HAP-1 (cell line): ENCODE measurements around the gene WWP2.
"Not testable (repeated sequence)": the region's sequence is repeated elsewhere in the genome, so short reads cannot be mapped to it uniquely, and the experiment has no call there.

Experiments
- DNase-seq, 2 experiments: peaks; one replicate each; pipeline ENCODE4 v3.0.0-alpha.2; 2016 to 2020; ENCODE audit warnings: low spot score in 2 of 2
- H3K27me3 ChIP-seq: fragments of 250-450 bp; sonication (Bioruptor Pico); 2 replicates; pipeline ENCODE4 v1.5.1; 2020; ENCODE audit warnings: low read depth, mild to moderate bottlenecking, moderate library complexity
- H3K36me3 ChIP-seq: fragments of 250-450 bp; sonication (Bioruptor Pico); replicated peaks from 2 replicates; pipeline ENCODE4 v1.5.1; 2020; ENCODE audit warnings: mild to moderate bottlenecking
- H3K4me1 ChIP-seq: fragments of 250-450 bp; sonication (Bioruptor Pico); 2 replicates; pipeline ENCODE4 v1.5.1; 2020; ENCODE audit warnings: mild to moderate bottlenecking
- H3K4me3 ChIP-seq: fragments of 250-450 bp; sonication (Bioruptor Pico); 2 replicates; pipeline ENCODE4 v1.5.1; 2020; ENCODE audit warnings: mild to moderate bottlenecking, moderate library complexity
- H3K9me3 ChIP-seq: fragments of 250-450 bp; sonication (Bioruptor Pico); 2 replicates; pipeline ENCODE4 v1.5.1; 2020; ENCODE audit warnings: mild to moderate bottlenecking, moderate library complexity
- in situ Hi-C: fragments of 300-500 bp; cut with MboI; formaldehyde crosslinking; loops from 3 replicates; pipeline ENCODE4 v1.14.3; 2020; ENCODE audit warnings: low sequenced_read_pairs, inconsistent platforms, mixed read lengths

Gene WWP2

GRCh38 chr16:69762814-69763598 lies 874 bp downstream of the WWP2 start:
- H3K4me1 ChIP-seq, result peaks cover 4% of the 10 kb centered on the region
- peak overlapping the region; percentile 74 for H3K4me3 ChIP-seq
- H3K27me3 ChIP-seq, result no peaks in the 10 kb centered on the region
- in situ Hi-C loops, result no loop called here
- no peaks in the 10 kb centered on the region for H3K36me3 ChIP-seq
- no peak for DNase-seq
- H3K9me3 ChIP-seq, result no peaks in the 10 kb centered on the region

- no peak for DNase-seq
- Histone ChIP-seq H3K9me3 (no peaks in the 10 kb centered on the region), H3K4me1 (peaks cover 4% of the 10 kb centered on the region), H3K27me3 (no peaks in the 10 kb centered on the region), H3K36me3 (no peaks in the 10 kb centered on the region), H3K4me3 (no peak overlapping the region; the same call in 1 of the 2 replicates)
- in situ Hi-C loops, result no loop called here
These were observed 1.4 kb downstream of the WWP2 start for GRCh38 chr16:69763599-69763942.

- Histone ChIP-seq H3K4me1 (no peaks in the 10 kb centered on the region; the same call in 1 of the 2 replicates), H3K36me3 (no peaks in the 10 kb centered on the region), H3K9me3 (no peaks in the 10 kb centered on the region), H3K27me3 (no peaks in the 10 kb centered on the region), H3K4me3 (no peak overlapping the region)
- in situ Hi-C loops, result no loop called here
- DNase-seq, result no peak
These were observed 5.5 kb downstream of the WWP2 start for GRCh38 chr16:69767459-69768229.

- DNase-seq, result no peak
- Histone ChIP-seq H3K27me3 (no peaks in the 10 kb centered on the region), H3K9me3 (no peaks in the 10 kb centered on the region), H3K4me3 (no peak overlapping the region), H3K4me1 (no peaks in the 10 kb centered on the region), H3K36me3 (no peaks in the 10 kb centered on the region)
- in situ Hi-C loops, result no loop called here
These were observed 6.5 kb downstream of the WWP2 start for GRCh38 chr16:69768666-69769065.

GRCh38 chr16:69769404-69769803 lies 7.3 kb downstream of the WWP2 start:
- Histone ChIP-seq H3K4me1 (no peaks in the 10 kb centered on the region), H3K36me3 (no peaks in the 10 kb centered on the region), H3K4me3 (no peak overlapping the region), H3K9me3 (no peaks in the 10 kb centered on the region), H3K27me3 (no peaks in the 10 kb centered on the region)
- DNase-seq, result no peak
- in situ Hi-C loops, result no loop called here

- DNase-seq, result no peak
- no peaks in the 10 kb centered on the region for H3K36me3 ChIP-seq
- H3K4me3 ChIP-seq, result no peak overlapping the region
- no peaks in the 10 kb centered on the region for H3K27me3 ChIP-seq
- in situ Hi-C loops, result no loop called here
- peaks cover 2% of the 10 kb centered on the region; the same call in 1 of the 2 replicates for H3K9me3 ChIP-seq
- no peaks in the 10 kb centered on the region; the same call in 1 of the 2 replicates for H3K4me1 ChIP-seq
These were observed 9.5 kb downstream of the WWP2 start for GRCh38 chr16:69771651-69771967.

- no peak for DNase-seq
- Histone ChIP-seq H3K4me3 (no peak overlapping the region), H3K27me3 (no peaks in the 10 kb centered on the region), H3K36me3 (no peaks in the 10 kb centered on the region), H3K9me3 (peaks cover 2% of the 10 kb centered on the region; the same call in 1 of the 2 replicates), H3K4me1 (no peaks in the 10 kb centered on the region; the same call in 1 of the 2 replicates)
- in situ Hi-C loops, result no loop called here
These were observed 11.3 kb downstream of the WWP2 start for GRCh38 chr16:69773260-69773947.

- Histone ChIP-seq H3K9me3 (peaks cover 2% of the 10 kb centered on the region; the same call in 1 of the 2 replicates), H3K4me3 (no peak overlapping the region), H3K27me3 (no peaks in the 10 kb centered on the region), H3K4me1 (no peaks in the 10 kb centered on the region; the same call in 1 of the 2 replicates), H3K36me3 (no peaks in the 10 kb centered on the region)
- DNase-seq, result no peak
- in situ Hi-C loops, result loop anchor here (25.0 kb wide), 1 partner anchor 162 kb away; no protein-coding TSS in a partner anchor
These were observed 13.4 kb downstream of the WWP2 start for GRCh38 chr16:69775563-69775962.

- no peaks in the 10 kb centered on the region; the same call in 1 of the 2 replicates for H3K4me1 ChIP-seq
- H3K9me3 ChIP-seq, result peaks cover 2% of the 10 kb centered on the region; the same call in 1 of the 2 replicates
- H3K4me3 ChIP-seq, result no peak overlapping the region
- in situ Hi-C loops, result loop anchor here (25.0 kb wide), 1 partner anchor 158 kb away; no protein-coding TSS in a partner anchor
- no peaks in the 10 kb centered on the region for H3K27me3 ChIP-seq
- DNase-seq, result no peak
- H3K36me3 ChIP-seq, result no peaks in the 10 kb centered on the region; the same call in 1 of the 2 replicates
These were observed 17.6 kb downstream of the WWP2 start for GRCh38 chr16:69779724-69780123.

- Histone ChIP-seq H3K4me3 (no peak overlapping the region), H3K36me3 (no peaks in the 10 kb centered on the region; the same call in 1 of the 2 replicates), H3K9me3 (no peaks in the 10 kb centered on the region; the same call in 1 of the 2 replicates), H3K4me1 (no peaks in the 10 kb centered on the region), H3K27me3 (no peaks in the 10 kb centered on the region)
- DNase-seq, result no peak
- in situ Hi-C loops, result loop anchor here (25.0 kb wide), 1 partner anchor 156 kb away; no protein-coding TSS in a partner anchor
These were observed 19.0 kb downstream of the WWP2 start for GRCh38 chr16:69781118-69781517.

- Histone ChIP-seq H3K27me3 (no peaks in the 10 kb centered on the region), H3K4me1 (no peaks in the 10 kb centered on the region), H3K4me3 (no peak overlapping the region), H3K36me3 (no peaks in the 10 kb centered on the region; the same call in none of the 2 replicates), H3K9me3 (no peaks in the 10 kb centered on the region)
- in situ Hi-C loops, result loop anchor here (25.0 kb wide), 1 partner anchor 153 kb away; no protein-coding TSS in a partner anchor
- DNase-seq, result no peak
These were observed 22.5 kb downstream of the WWP2 start for GRCh38 chr16:69784586-69784985.

- H3K27me3 ChIP-seq, result no peaks in the 10 kb centered on the region
- DNase-seq, result no peak
- no peak overlapping the region for H3K4me3 ChIP-seq
- H3K4me1 ChIP-seq, result no peaks in the 10 kb centered on the region
- in situ Hi-C loops, result loop anchor here (25.0 kb wide), 1 partner anchor 149 kb away; no protein-coding TSS in a partner anchor
- no peaks in the 10 kb centered on the region; the same call in none of the 2 replicates for H3K36me3 ChIP-seq
- no peaks in the 10 kb centered on the region for H3K9me3 ChIP-seq
These were observed 25.8 kb downstream of the WWP2 start for GRCh38 chr16:69787883-69788282.

- H3K27me3 ChIP-seq, H3K36me3 ChIP-seq, DNase-seq, H3K9me3 ChIP-seq, H3K4me3 ChIP-seq, H3K4me1 ChIP-seq: not testable (repeated sequence)
- in situ Hi-C loops, result loop anchor here (25.0 kb wide), 1 partner anchor 146 kb away; no protein-coding TSS in a partner anchor
These were observed 29.3 kb downstream of the WWP2 start for GRCh38 chr16:69791391-69791847.
